CD4-positive, alpha-beta T cell treated with Interleukin-15 for 1 hour (primary cell): Measurements from ENCODE around the gene KCND3.

Experiments
- DNase-seq: peaks from one replicate; pipeline ENCODE4 v3.0.0-alpha.2; 2020

The KCND3 gene

GRCh38 chr1:111837393-111837792 is 152.1 kb downstream of the KCND3 start:
- DNase-seq = no peak

- no peak for DNase-seq
Measured at GRCh38 chr1:111836111-111836510, 153.4 kb downstream of the KCND3 start.

GRCh38 chr1:111835514-111835913 is 154.0 kb downstream of the KCND3 start:
- no peak for DNase-seq

- DNase-seq = no peak
Measured at GRCh38 chr1:111834956-111835355, 154.5 kb downstream of the KCND3 start.

- DNase-seq = no peak
Measured at GRCh38 chr1:111833334-111833733, 156.1 kb downstream of the KCND3 start.

- DNase-seq = no peak
Measured at GRCh38 chr1:111832521-111833155, 156.8 kb downstream of the KCND3 start.

- no peak for DNase-seq
Measured at GRCh38 chr1:111831153-111831552, 158.3 kb downstream of the KCND3 start.

GRCh38 chr1:111827946-111828345 is 161.5 kb downstream of the KCND3 start:
- no peak for DNase-seq

- DNase-seq = no peak
Measured at GRCh38 chr1:111826278-111826677, 163.2 kb downstream of the KCND3 start.

GRCh38 chr1:111825217-111825616 is 164.3 kb downstream of the KCND3 start:
- DNase-seq = no peak

- no peak for DNase-seq
Measured at GRCh38 chr1:111822138-111822537, 167.3 kb downstream of the KCND3 start.

GRCh38 chr1:111821121-111821745 is 168.2 kb downstream of the KCND3 start:
- DNase-seq = no peak

- DNase-seq = no peak
Measured at GRCh38 chr1:111819566-111820263, 169.8 kb downstream of the KCND3 start.

- DNase-seq = no peak
Measured at GRCh38 chr1:111818546-111818945, 170.9 kb downstream of the KCND3 start.

GRCh38 chr1:111818081-111818480 is 171.4 kb downstream of the KCND3 start:
- DNase-seq = no peak

- no peak for DNase-seq
Measured at GRCh38 chr1:111814642-111815041, 174.8 kb downstream of the KCND3 start.

GRCh38 chr1:111814305-111814628 is 175.2 kb downstream of the KCND3 start:
- no peak for DNase-seq

- DNase-seq = no peak
Measured at GRCh38 chr1:111813440-111814304, 175.8 kb downstream of the KCND3 start.

GRCh38 chr1:111812306-111812705 is 177.2 kb downstream of the KCND3 start:
- no peak for DNase-seq

GRCh38 chr1:111811891-111812290 is 177.6 kb downstream of the KCND3 start:
- DNase-seq = no peak

- DNase-seq = no peak
Measured at GRCh38 chr1:111805251-111805650, 184.2 kb downstream of the KCND3 start.

GRCh38 chr1:111804776-111805175 is 184.7 kb downstream of the KCND3 start:
- DNase-seq = no peak

GRCh38 chr1:111803951-111804350 is 185.5 kb downstream of the KCND3 start:
- DNase-seq = no peak
